Naive thymus-derived CD4-positive, alpha-beta T cell (primary cell): ENCODE data around the gene C12orf54. TPM values are rescaled to one million over a fixed set of nuclear protein-coding genes. Genes with fewer than 3 reads are reported as not detected.
"Not testable (repeated sequence)": the region's sequence is repeated elsewhere in the genome, so short reads cannot be mapped to it uniquely, and the experiment has no call there.

Experiments
- ATAC-seq: fragments of 150-1000 bp; cut with Tn5 transposase; 2 replicates; pipeline ENCODE4 v1.10.0; 2021; ENCODE audit warnings: mild to moderate bottlenecking, moderate library complexity
- CTCF ChIA-PET: fragments of 350-600 bp; sonication (Branson Sonifier 250); formaldehyde crosslinking; loops from one replicate; lab custom pipeline; 2021; ENCODE audit warnings: antibody characterized with exemption; lab: Charles Lee
- POLR2A ChIA-PET: fragments of 350-600 bp; sonication (Branson Sonifier 250); formaldehyde crosslinking; loops from one replicate; lab custom pipeline; 2021; ENCODE audit warnings: antibody characterized with exemption, inconsistent platforms; lab: Charles Lee
- DNase-seq, 9 donors: peaks; one replicate each; pipeline versions ENCODE4 v3.0.0 to v3.0.0-alpha.2; 2020 to 2022; ENCODE audit warnings: mixed read lengths in 1 of 9
- H3K27ac ChIP-seq: one replicate; pipeline ENCODE4 v1.7.0; 2013; ENCODE audit warnings: mild to moderate bottlenecking, low read depth, low read length, moderate library complexity
- H3K27me3 ChIP-seq, 2 donors: one replicate each; pipeline ENCODE4 v1.7.0; 2013; ENCODE audit warnings: low read length in 2 of 2, mild to moderate bottlenecking in 2 of 2, moderate library complexity in 2 of 2; ENCODE audit not compliant: control insufficient read depth in 2 of 2, insufficient read depth in 2 of 2
- H3K36me3 ChIP-seq, 3 experiments: 1 replicate in 2 of 3; 2 replicates in 1 of 3; pipeline ENCODE4 v1.7.0; 2013; ENCODE audit warnings: low read length in 3 of 3, mild to moderate bottlenecking in 3 of 3, moderate library complexity in 1 of 3; ENCODE audit not compliant: insufficient read depth in 3 of 3, control insufficient read depth in 2 of 3
- H3K4me1 ChIP-seq, 2 donors: one replicate each; pipeline ENCODE4 v1.7.0; 2013; ENCODE audit warnings: low read length in 2 of 2, mild to moderate bottlenecking in 2 of 2, moderate library complexity in 1 of 2; ENCODE audit not compliant: control insufficient read depth in 2 of 2, insufficient read depth in 2 of 2
- H3K4me3 ChIP-seq: 2 replicates; pipeline ENCODE4 v1.7.0; 2013; ENCODE audit warnings: mild to moderate bottlenecking, low read length
- H3K9me3 ChIP-seq, 3 experiments: 1 replicate in 2 of 3; 2 replicates in 1 of 3; pipeline ENCODE4 v1.7.0; 2013; ENCODE audit warnings: low read length in 3 of 3; ENCODE audit not compliant: control insufficient read depth in 2 of 3
- H3K27ac Mint-ChIP-seq, 9 donors: one replicate each; pipeline ENCODE4 v1.8.0; 2020 to 2022; ENCODE audit warnings: mixed read lengths in 9 of 9, mild to moderate bottlenecking in 8 of 9, moderate library complexity in 5 of 9, inconsistent platforms in 2 of 9
- H3K27me3 Mint-ChIP-seq, 5 donors: one replicate each; pipeline ENCODE4 v1.8.0; 2021 to 2022; ENCODE audit warnings: mixed read lengths in 5 of 5, mild to moderate bottlenecking in 1 of 5
- H3K36me3 Mint-ChIP-seq, 5 donors: one replicate each; pipeline ENCODE4 v1.8.0; 2020 to 2022; ENCODE audit warnings: mixed read lengths in 5 of 5, mild to moderate bottlenecking in 3 of 5, inconsistent platforms in 1 of 5
- H3K4me1 Mint-ChIP-seq, 7 donors: one replicate each; pipeline ENCODE4 v1.8.0; 2020 to 2022; ENCODE audit warnings: mixed read lengths in 7 of 7, mild to moderate bottlenecking in 3 of 7, inconsistent platforms in 1 of 7
- H3K4me3 Mint-ChIP-seq, 10 donors: one replicate each; pipeline ENCODE4 v1.8.0; 2020 to 2022; ENCODE audit warnings: mild to moderate bottlenecking in 10 of 10, mixed read lengths in 10 of 10, moderate library complexity in 6 of 10, inconsistent platforms in 2 of 10
- H3K9me3 Mint-ChIP-seq, 11 donors: one replicate each; pipeline ENCODE4 v1.8.0; 2020 to 2022; ENCODE audit warnings: mixed read lengths in 11 of 11, mild to moderate bottlenecking in 4 of 11, inconsistent platforms in 1 of 11, moderate library complexity in 1 of 11
- intact Hi-C, 2 donors: fragments of 100-400 bp; cut with micrococcal nuclease; formaldehyde crosslinking; loops; one replicate each; pipeline ENCODE4 v1.15.1; 2023
- polyA plus RNA-seq, 2 donors: library from polyadenylated mRNA; unstranded; fragments of 300-500 nt; fragmentation: Illumina TruSeq; gene quantifications; one replicate each; pipeline ENCODE4 v1.2.3, GENCODE V29; 2021
- total RNA-seq, 6 experiments: library from RNA in 5 of 6; stranded (reverse) in 5 of 6; gene quantifications; 1 replicate in 5 of 6; 2 replicates in 1 of 6; pipeline ENCODE4 v1.2.3 and lab custom pipeline; 2021 to 2026

Gene C12orf54
- not detected for total RNA-seq
- not detected for polyA plus RNA-seq
- not detected for total RNA-seq (lab: John Stamatoyannopoulos, UW)

- H3K9me3 Mint-ChIP-seq: peaks cover 0 to 22% (median 5%) of the 10 kb centered on the region in 11 donors
- Histone ChIP-seq H3K36me3 (no peaks in the 10 kb centered on the region), H3K4me3 (no peak within 1 kb of the TSS), H3K27ac (no peak within 1 kb of the TSS), H3K9me3 (no peaks in the 10 kb centered on the region), H3K27me3 (no peaks in the 10 kb centered on the region), H3K4me1 (no peaks in the 10 kb centered on the region)
- intact Hi-C loops: no loop called here
- ATAC-seq (no peak), DNase-seq (no peak)
- H3K36me3 Mint-ChIP-seq: peaks cover 0 to 4% (median 0%) of the 10 kb centered on the region in 5 donors
- H3K27me3 Mint-ChIP-seq: peaks cover 6 to 15% (median 7%) of the 10 kb centered on the region in 5 donors
- ChIA-PET POLR2A (no interaction called here), CTCF (no interaction called here)
- H3K4me3 Mint-ChIP-seq: no peak within 1 kb of the TSS
- peaks cover 0 to 1% (median 0%) of the 10 kb centered on the region in 7 donors for H3K4me1 Mint-ChIP-seq
- H3K27ac Mint-ChIP-seq: peak within 1 kb of the TSS in 1 of 9 donors; percentile 42
Observed at GRCh38 chr12:48482198-48482597, at the start of gene C12orf54. Gene C12orf54, plus strand, starts transcription at chr12:48482498. Its CDS starts 799 bp downstream, at chr12:48483297.

- H3K27ac Mint-ChIP-seq, ATAC-seq, intact Hi-C loops, H3K4me1 Mint-ChIP-seq, H3K4me1 ChIP-seq, POLR2A ChIA-PET, H3K36me3 ChIP-seq, H3K4me3 ChIP-seq, DNase-seq, CTCF ChIA-PET, H3K27me3 ChIP-seq, H3K36me3 Mint-ChIP-seq, H3K27ac ChIP-seq, H3K4me3 Mint-ChIP-seq, H3K9me3 ChIP-seq: not testable (repeated sequence)
- Mint-ChIP-seq H3K27me3 (peaks cover 0 to 24% (median 15%) of the 10 kb centered on the region in 5 donors), H3K9me3 (peaks cover 3 to 29% (median 13%) of the 10 kb centered on the region in 11 donors)
Observed at GRCh38 chr12:48434016-48434415, 48.3 kb upstream of the C12orf54 start.

GRCh38 chr12:48441069-48441468, 41.2 kb upstream of the C12orf54 start:
- Histone ChIP-seq H3K4me1 (peaks cover 0 to 8% of the 10 kb centered on the region in 2 donors), H3K27me3 (no peaks in the 10 kb centered on the region), H3K36me3 (no peaks in the 10 kb centered on the region), H3K9me3 (no peaks in the 10 kb centered on the region), H3K27ac (no peak overlapping the region), H3K4me3 (no peak overlapping the region)
- intact Hi-C loops: no loop called here
- Mint-ChIP-seq H3K4me3 (no peak overlapping the region), H3K27ac (no peak overlapping the region), H3K27me3 (peaks cover 0 to 11% (median 0%) of the 10 kb centered on the region in 5 donors), H3K4me1 (peaks cover 0 to 18% (median 11%) of the 10 kb centered on the region in 7 donors), H3K36me3 (peaks cover 0 to 4% (median 0%) of the 10 kb centered on the region in 5 donors), H3K9me3 (peaks cover 0 to 7% (median 0%) of the 10 kb centered on the region in 11 donors)
- ChIA-PET CTCF (no interaction called here), POLR2A (no interaction called here)
- ATAC-seq (no peak), DNase-seq (no peak)

GRCh38 chr12:48442179-48442847, 40.0 kb upstream of the C12orf54 start:
- H3K27ac Mint-ChIP-seq: no peak overlapping the region
- H3K27me3 Mint-ChIP-seq: peaks cover 0 to 11% (median 0%) of the 10 kb centered on the region in 5 donors
- no peak overlapping the region for H3K4me3 ChIP-seq
- H3K27me3 ChIP-seq: no peaks in the 10 kb centered on the region
- no peaks in the 10 kb centered on the region for H3K36me3 ChIP-seq
- ATAC-seq (no peak), DNase-seq (no peak)
- peaks cover 0 to 31% (median 15%) of the 10 kb centered on the region in 7 donors for H3K4me1 Mint-ChIP-seq
- ChIA-PET CTCF (no interaction called here), POLR2A (interaction anchor here (0.6 kb wide), 2 partner anchors 354 to 1830 kb away, joined by 3 read pairs; no protein-coding TSS in a partner anchor)
- no peaks in the 10 kb centered on the region for H3K36me3 Mint-ChIP-seq
- peaks cover 0 to 2% (median 0%) of the 10 kb centered on the region in 11 donors for H3K9me3 Mint-ChIP-seq
- H3K9me3 ChIP-seq: no peaks in the 10 kb centered on the region
- peaks cover 0 to 8% of the 10 kb centered on the region in 2 donors for H3K4me1 ChIP-seq
- no peak overlapping the region for H3K27ac ChIP-seq
- no peak overlapping the region for H3K4me3 Mint-ChIP-seq
- intact Hi-C loops: no loop called here

- H3K4me3 ChIP-seq: no peak overlapping the region
- peaks cover 0 to 8% of the 10 kb centered on the region in 2 donors for H3K4me1 ChIP-seq
- intact Hi-C loops: no loop called here
- H3K4me3 Mint-ChIP-seq: peak overlapping the region in 5 of 10 donors; percentile 4 to 48 (median 12)
- H3K9me3 Mint-ChIP-seq: peaks cover 2 to 18% (median 7%) of the 10 kb centered on the region in 11 donors
- H3K27me3 ChIP-seq: no peaks in the 10 kb centered on the region
- no peak overlapping the region for H3K27ac ChIP-seq
- no peak for ATAC-seq
- no peaks in the 10 kb centered on the region for H3K36me3 ChIP-seq
- POLR2A ChIA-PET: no interaction called here
- H3K27ac Mint-ChIP-seq: peak overlapping the region in 7 of 9 donors; percentile 19 to 77 (median 39)
- peaks cover 0 to 16% (median 5%) of the 10 kb centered on the region in 5 donors for H3K27me3 Mint-ChIP-seq
- CTCF ChIA-PET: interaction anchor here (1.3 kb wide), 1 partner anchor 255 kb away, joined by 3 read pairs; no protein-coding TSS in a partner anchor
- no peak for DNase-seq
- peaks cover 0 to 9% (median 6%) of the 10 kb centered on the region in 5 donors for H3K36me3 Mint-ChIP-seq
- H3K4me1 Mint-ChIP-seq: peaks cover 0 to 33% (median 15%) of the 10 kb centered on the region in 7 donors
- peaks cover 0 to 2% (median 0%) of the 10 kb centered on the region in 3 experiments for H3K9me3 ChIP-seq
Observed at GRCh38 chr12:48445538-48445937, 36.8 kb upstream of the C12orf54 start.

- peaks cover 0 to 16% (median 5%) of the 10 kb centered on the region in 5 donors for H3K27me3 Mint-ChIP-seq
- H3K9me3 Mint-ChIP-seq: peaks cover 2 to 20% (median 7%) of the 10 kb centered on the region in 11 donors
Observed at GRCh38 chr12:48446161-48446776, 36.0 kb upstream of the C12orf54 start.

More at GRCh38 chr12:48446161-48446776, 36.0 kb upstream of the C12orf54 start:
- POLR2A ChIA-PET: no interaction called here
- Histone ChIP-seq H3K27ac (peak overlapping the region; percentile 5), H3K27me3 (no peaks in the 10 kb centered on the region), H3K36me3 (no peaks in the 10 kb centered on the region), H3K4me3 (no peak overlapping the region), H3K4me1 (peaks cover 0 to 8% of the 10 kb centered on the region in 2 donors), H3K9me3 (peaks cover 0 to 2% (median 0%) of the 10 kb centered on the region in 3 experiments)
- Mint-ChIP-seq H3K36me3 (peaks cover 0 to 9% (median 6%) of the 10 kb centered on the region in 5 donors), H3K27ac (peak overlapping the region in 8 of 9 donors; percentile 14 to 77 (median 37)), H3K4me3 (peak overlapping the region in 5 of 10 donors; percentile 4 to 48 (median 12)), H3K4me1 (peaks cover 0 to 33% (median 15%) of the 10 kb centered on the region in 7 donors)
- ATAC-seq (no peak), DNase-seq (peak in 5 of 9 donors; percentile 2 to 41 (median 26))
- intact Hi-C loops: no loop called here
- CTCF ChIA-PET: interaction anchor here (1.3 kb wide), 1 partner anchor 256 kb away, joined by 3 read pairs; no protein-coding TSS in a partner anchor
